ENCODE results near the gene CDCA4.

Gene CDCA4

DNA sequence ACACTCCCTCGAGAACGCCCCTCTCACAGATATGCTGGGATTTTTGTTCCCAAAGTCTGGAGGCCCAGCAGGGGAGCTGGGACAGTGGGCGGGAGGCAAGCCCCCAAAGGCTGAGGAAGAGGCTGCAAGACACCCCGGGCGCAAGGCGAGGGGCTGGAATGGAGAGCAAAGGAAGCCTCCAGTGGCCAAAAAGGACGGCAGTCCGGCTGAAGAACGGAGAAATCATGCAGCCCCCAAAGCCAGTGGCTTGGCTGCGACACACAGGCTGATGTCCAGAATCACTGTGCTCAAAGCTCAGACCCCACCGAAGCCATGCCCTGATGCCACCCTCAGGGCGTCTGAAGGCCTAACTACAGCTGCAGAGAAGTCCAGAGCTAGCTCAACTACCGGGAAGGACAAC, 24.4 kb downstream of the CDCA4 start:
- TF ChIP-seq GATA2 (IDR thresholded peaks at IDR 0.05; ENCODE audit: low read depth, low read length): no peak
- no peak for TF ChIP-seq GATA3 (IDR thresholded peaks at IDR 0.05; ENCODE audit: low read depth, low read length)

DNA sequence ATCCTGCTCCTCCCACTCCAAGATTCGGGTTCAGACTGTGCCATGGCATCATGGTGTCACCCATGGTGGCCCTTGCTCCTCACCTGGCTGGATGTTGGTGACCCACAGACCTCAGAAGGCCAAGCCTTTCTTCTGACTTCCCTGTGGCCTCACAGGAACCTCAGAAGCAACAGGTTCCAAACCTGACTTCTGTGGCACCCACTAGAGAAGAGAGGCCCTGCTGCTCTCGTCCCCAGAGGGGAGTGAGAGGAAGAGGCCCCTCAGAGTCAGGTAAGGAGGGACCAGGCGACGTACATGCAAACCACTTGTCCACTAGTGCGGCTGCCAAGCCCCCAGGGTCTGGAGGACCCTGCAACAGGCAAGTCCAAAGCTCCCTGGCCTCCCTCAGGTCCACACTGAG, 24.9 kb downstream of the CDCA4 start:
- TF ChIP-seq GATA3 (IDR thresholded peaks at IDR 0.05; ENCODE audit: low read depth, low read length) (no peak), GATA2 (IDR thresholded peaks at IDR 0.05; ENCODE audit: low read depth, low read length) (no peak)

DNA sequence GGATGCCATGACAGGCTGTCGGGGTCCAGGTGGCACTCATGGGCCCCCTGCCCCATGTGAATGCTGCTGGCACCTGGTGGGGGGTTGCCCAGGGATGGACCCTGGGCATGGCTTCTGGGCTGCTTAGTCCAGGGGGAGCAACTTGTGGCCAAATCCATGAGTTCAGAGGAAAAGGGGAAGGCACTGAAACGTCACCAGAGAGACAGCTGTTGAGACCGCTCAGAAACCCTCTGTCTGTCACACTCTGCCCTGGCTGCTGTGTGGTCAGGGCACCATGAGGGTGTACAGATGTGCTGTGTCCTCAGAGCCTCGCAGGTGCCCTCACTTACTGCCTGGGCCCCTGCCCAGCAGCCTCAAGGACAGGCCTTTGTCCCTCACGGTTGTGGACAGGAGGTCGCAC, 25.9 kb downstream of the CDCA4 start:
- TF ChIP-seq GATA2 (IDR thresholded peaks at IDR 0.05; ENCODE audit: low read depth, low read length) (no peak), GATA3 (IDR thresholded peaks at IDR 0.05; ENCODE audit: low read depth, low read length) (no peak)

DNA sequence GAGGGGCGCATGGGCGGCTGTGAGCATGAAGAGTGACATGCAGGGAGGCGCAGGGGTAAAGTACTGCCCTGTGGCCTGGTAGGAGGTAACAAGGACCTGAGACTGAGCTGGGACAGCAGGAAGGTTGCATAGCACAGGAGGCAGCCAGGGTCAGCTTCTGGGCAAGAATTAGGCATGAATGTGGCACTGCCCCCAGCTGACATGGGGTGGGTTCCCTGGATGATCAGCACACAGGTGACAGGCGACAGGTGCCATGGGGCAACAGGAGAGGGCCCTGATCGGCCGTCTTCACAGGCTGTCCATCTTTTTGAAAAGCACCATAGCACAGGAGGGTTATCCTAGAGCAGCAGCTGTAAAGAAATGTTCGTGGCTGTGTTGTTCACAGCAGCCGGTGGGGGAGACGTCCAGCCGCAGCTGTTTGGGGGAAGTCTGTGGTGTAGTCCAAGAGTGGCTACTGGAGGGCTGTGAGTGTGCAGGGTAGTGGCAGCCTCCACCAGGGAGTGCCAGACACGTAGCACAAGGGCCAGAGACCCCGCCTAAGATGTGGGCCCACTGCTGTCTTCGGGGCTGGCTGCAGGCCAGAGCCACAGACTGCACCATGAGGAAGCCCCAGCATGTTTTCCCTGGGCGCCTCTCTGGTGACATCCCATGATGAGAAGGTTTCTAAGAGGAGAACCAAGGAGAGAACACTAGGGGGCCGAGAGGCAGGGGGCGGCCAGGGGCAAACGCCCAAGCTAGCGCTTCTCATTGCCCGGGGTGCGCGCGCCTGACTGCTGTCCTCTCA, 26.9 kb downstream of the CDCA4 start:
- no peak for TF ChIP-seq GATA3 (IDR thresholded peaks at IDR 0.05; ENCODE audit: low read depth, low read length)
- TF ChIP-seq GATA2 (IDR thresholded peaks at IDR 0.05; ENCODE audit: low read depth, low read length): no peak

DNA sequence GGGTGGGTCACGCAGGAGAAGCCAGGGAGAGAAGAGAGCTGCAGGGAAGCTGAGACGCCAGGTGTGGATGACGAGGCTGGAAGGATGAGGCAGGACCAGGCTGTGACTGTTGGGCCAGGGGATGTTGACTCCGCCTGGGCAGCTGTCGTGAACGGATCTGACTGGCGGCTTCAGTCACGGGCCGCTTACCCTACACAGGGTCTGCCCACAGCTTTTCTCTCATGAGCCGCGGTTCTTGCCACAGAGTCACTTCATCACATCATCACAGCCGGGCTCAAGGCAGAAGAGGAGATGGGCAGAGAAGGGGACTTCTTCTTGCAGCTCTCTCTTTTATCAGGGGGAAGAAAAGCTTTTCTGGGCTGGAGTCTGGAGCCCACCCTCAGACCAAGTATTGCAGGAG, 27.6 kb downstream of the CDCA4 start:
- TF ChIP-seq GATA3 (IDR thresholded peaks at IDR 0.05; ENCODE audit: low read depth, low read length) (no peak), GATA2 (IDR thresholded peaks at IDR 0.05; ENCODE audit: low read depth, low read length) (no peak)

DNA sequence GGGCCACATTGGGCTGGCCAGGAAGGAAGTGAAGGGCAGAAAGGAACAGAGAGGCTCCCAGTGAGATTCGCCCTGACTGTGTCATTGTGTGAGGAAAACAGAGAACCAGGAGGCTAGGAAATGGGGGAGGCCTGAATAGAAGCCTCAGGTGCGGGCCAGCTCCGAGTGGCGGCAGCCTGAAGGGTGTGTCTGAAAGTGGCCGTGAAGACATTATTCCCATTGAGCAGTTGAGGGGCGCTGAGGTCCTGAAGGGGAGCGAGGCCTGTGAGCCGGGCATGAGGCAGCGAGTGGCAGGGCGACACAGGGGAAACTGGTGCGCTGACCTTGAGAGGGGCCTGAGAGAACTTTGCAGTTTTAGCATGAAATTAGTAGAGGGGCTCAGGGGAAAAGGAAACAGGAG, 28.4 kb downstream of the CDCA4 start:
- TF ChIP-seq GATA2 (IDR thresholded peaks at IDR 0.05; ENCODE audit: low read depth, low read length) (no peak), GATA3 (IDR thresholded peaks at IDR 0.05; ENCODE audit: low read depth, low read length) (no peak)

DNA sequence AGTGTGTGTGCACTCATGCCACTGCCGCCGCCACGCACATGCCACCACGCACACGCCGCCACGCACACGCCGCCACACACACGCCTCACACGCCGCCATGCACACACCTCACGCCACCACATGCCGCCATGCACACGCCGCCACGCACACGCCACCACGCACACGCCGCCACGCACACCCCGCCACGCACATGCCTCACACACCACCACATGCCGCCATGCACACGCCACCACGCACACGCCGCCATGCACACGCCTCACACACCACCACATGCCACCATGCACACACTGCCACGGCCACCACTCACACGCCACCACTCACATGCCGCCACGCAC, 29.0 kb downstream of the CDCA4 start:
- TF ChIP-seq GATA3 (IDR thresholded peaks at IDR 0.05; ENCODE audit: low read depth, low read length): no peak
- TF ChIP-seq GATA2 (IDR thresholded peaks at IDR 0.05; ENCODE audit: low read depth, low read length): no peak

DNA sequence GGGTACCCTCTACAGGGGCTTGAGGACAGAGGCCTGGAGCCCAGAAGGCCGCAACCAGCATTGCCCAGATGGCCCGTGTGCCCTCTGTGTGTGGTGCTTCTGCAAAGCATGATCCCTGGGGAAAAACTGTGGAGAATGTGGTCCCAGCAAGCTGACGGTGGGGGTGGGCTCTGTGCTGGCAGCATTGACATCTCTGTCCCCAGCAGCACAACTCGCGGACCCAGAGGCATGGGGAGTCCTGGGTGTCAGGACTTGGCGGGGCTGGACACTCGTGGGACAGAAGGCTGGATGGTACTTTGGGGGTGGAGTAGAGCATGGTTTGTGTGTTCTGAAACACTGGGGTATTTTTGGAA, 31.0 kb downstream of the CDCA4 start:
- TF ChIP-seq GATA3 (IDR thresholded peaks at IDR 0.05; ENCODE audit: low read depth, low read length) (no peak), GATA2 (IDR thresholded peaks at IDR 0.05; ENCODE audit: low read depth, low read length) (no peak)

DNA sequence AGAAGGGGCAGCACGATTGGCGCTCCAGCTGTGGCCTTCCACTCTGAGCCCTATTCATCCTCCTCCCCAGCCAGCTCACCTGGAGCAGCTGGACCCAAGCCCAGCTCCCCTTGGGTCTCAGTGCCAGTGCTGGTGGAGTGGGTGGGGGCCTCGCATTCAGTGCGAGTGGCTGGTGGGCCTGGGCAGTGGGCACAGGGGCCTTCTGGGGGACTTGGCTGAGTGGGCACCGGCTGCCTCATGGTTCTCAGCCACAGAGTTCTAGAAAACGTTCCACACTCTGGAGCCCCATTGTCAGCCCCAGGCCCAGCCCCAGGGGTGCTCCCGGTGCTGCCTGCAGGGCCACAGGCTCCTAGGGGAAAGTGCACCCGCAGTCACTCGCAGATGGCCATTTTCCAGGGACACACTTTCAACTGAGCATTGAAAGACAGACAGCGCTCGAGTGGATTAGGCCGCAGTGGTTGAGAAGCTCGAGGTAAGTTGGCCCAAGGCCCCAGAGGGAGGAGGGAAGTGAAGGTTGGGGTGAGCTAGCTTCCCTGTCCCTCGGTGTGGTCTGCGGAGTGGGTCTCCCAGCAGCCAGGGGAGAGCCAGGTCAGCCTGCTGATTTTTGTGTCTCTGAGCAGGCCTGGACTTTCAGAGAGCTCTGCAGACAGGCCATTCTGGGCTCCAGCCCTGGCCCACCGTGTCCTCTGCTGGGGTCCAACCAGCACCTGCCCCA, 31.5 kb downstream of the CDCA4 start:
- no peak for TF ChIP-seq GATA3 (IDR thresholded peaks at IDR 0.05; ENCODE audit: low read depth, low read length)
- no peak for TF ChIP-seq GATA2 (IDR thresholded peaks at IDR 0.05; ENCODE audit: low read depth, low read length)

DNA sequence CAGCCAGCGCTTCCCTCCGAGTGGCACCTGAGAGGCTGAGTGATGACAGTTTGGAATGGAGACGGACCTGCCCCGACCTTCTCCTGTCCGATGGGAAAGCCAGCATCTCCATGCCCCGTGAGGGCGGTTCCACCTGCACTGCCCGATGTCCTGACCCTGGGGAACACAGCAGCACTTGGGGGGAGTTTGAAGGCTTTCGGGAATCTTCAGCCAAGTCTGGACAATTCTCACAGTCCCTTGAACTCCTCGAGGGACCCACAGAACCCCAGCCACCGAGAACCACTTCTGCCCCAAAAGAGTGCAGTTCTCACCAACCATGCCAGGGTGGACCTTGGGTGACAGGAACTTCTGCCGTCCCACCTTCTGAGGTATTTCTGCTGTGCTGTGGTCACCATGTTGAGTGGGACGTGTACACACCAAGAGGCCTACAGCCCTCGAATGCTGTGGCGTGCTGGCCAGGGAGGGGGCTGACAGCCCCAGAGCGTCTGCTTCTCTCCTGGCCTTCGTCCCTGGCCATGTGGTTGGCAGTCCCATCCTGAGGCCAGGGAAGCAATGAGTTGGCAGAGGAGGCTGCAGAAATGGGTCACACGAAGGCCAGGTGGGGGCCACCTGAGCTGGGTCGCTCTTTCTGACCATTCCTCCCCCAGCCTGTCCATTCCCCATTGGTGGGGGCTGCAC, 34.3 kb downstream of the CDCA4 start:
- TF ChIP-seq GATA3 (IDR thresholded peaks at IDR 0.05; ENCODE audit: low read depth, low read length): no peak

DNA sequence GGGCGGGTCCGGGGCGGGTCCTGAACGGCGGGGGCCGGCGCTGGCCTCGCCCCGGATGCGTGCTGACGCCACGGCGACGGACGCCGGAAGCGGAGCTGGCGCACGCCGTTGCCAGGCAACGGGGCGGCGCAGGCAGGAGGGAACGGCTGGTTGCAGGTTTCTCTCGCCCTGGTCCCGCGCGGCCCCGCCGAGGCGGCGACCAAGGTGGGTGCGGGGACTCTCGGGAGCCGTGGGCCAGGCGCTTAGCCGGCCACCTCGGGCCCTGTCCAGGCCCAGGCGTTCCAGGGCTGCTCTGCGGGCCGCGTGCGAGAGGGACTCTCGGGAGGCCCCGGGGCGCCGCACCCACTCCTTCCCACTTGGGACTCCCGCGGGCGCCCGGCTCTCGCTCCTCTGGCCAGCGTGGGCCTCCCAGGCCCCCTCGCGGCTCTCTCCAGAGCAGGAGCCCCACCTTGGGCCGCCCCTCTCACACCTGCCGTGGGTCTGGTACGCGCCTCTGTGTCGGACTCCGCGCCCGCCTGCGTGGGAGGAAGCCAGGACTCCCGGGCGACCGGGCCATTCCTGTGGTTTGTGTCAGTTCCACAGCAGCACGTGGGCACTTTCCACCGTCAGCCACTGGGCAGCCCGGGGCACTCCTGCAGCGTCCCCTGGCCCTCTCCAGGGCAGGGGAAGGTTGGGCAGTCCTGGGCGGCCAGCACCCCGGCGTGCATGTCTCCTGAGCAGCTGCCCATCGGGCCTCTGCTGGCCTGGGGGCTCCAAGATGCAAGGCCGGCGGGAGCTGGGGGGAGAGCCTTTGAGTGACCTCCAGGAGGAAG, 35.0 kb downstream of the CDCA4 start, which contains the start of gene CLBA1:
CLBA1 (plus strand) TSS at position 114 of the 812 bp plus-strand sequence; CDS start at position 758, 644 bp downstream.
- TF ChIP-seq GATA2 (IDR thresholded peaks at IDR 0.05; ENCODE audit: low read depth, low read length) (no peak), GATA3 (IDR thresholded peaks at IDR 0.05; ENCODE audit: low read depth, low read length) (no peak)

DNA sequence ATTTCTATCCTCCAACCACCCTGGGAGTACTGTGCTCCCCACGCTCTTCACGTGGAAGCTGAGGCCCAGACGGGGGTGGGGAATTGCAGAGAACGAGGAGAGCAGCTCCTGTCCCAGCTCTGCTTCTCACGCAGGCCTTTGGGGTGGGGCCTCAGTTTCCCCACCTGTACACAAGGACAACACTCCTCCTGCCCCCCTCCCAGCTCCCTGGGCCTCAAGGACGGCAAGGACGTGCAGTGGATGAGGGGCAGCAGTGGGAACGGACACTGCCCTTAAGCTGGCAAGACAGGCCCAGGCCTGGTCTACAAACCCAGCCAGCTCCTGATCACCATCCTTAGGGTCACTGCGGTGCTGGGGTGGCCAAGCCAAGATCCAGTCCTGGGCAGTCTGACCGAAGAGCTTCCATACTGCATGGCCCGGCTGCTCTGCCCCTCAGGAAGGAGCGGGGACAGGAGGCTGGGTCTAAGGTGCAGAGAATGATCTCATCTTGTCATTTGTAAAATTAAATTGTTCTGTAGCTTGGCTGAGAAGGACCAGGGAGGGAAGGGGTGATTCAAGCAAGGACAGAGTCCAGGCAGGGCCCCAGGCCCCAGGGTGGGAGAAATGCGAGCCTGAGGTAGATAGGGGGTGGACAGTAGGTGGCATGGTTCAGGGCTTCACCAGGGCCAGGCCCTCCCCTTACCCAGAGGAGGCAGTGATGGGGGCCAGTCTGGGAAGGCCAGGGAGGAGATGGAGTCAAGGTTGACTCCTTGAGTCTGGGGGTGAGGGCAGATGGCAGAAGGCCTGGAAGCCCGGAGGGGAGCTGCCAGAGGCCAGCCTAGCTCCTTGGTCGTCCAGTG, 36.6 kb downstream of the CDCA4 start:
- TF ChIP-seq GATA3 (IDR thresholded peaks at IDR 0.05; ENCODE audit: low read depth, low read length) (no peak), GATA2 (IDR thresholded peaks at IDR 0.05; ENCODE audit: low read depth, low read length) (no peak)

DNA sequence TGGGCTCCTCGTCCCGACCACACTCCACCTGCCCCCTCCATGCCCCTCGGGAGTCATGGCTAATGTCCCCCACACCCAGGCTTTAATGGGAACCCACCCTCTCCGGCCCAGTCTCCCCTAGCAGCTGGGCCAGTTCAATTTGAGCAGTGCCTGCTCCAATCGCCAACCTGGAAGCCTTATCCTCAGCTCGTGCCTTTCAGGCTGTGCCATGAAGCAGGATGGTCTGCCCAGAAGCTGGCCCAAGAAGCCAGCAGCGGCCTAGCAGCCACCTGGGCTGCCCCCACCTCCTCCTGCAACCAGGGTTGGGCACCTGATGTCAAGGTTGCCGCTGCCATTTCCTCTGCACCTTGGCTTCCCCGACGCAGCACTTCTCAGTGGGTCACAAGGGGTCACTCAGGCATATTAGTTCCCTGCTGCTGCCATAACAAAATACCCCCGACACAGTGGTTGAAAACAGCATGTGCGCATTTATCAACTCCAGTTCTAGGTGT, 37.6 kb downstream of the CDCA4 start:
- TF ChIP-seq GATA3 (IDR thresholded peaks at IDR 0.05; ENCODE audit: low read depth, low read length): no peak

Data from SH-SY5Y (cell line).